Activated CD8-positive, alpha-beta T cell treated with anti-CD3 and anti-CD28 coated beads, Interleukin-2, amount 10 ng/mL, durations not matched to agents 7 days and 5 days (primary cell): ENCODE measurements around the gene WSCD2. TPM values are rescaled to one million over a fixed set of nuclear protein-coding genes. Genes with fewer than 3 reads are reported as not detected.

ENCODE experiments used
- ATAC-seq: fragments of 150-1000 bp; cut with Tn5 transposase; one replicate; pipeline ENCODE4 v1.10.0; 2021; ENCODE audit warnings: moderate library complexity
- CTCF ChIA-PET: fragments of 350-600 bp; sonication (Branson Sonifier 250); formaldehyde crosslinking; loops from one replicate; lab custom pipeline; 2021; ENCODE audit warnings: antibody characterized with exemption; lab: Charles Lee
- POLR2A ChIA-PET: fragments of 350-600 bp; sonication (Branson Sonifier 250); formaldehyde crosslinking; loops from one replicate; lab custom pipeline; 2021; ENCODE audit warnings: antibody characterized with exemption; lab: Charles Lee
- DNase-seq: peaks from one replicate; pipeline ENCODE4 v3.0.0-alpha.2; 2020
- H3K27ac Mint-ChIP-seq: one replicate; pipeline ENCODE4 v1.8.0; 2021; ENCODE audit warnings: mild to moderate bottlenecking, mixed read lengths
- H3K27me3 Mint-ChIP-seq: one replicate; pipeline ENCODE4 v1.8.0; 2021; ENCODE audit warnings: low read depth, mixed read lengths
- H3K36me3 Mint-ChIP-seq: one replicate; pipeline ENCODE4 v1.8.0; 2021; ENCODE audit warnings: low read depth, mixed read lengths
- H3K4me1 Mint-ChIP-seq: one replicate; pipeline ENCODE4 v1.8.0; 2021; ENCODE audit warnings: low read depth, mixed read lengths
- H3K4me3 Mint-ChIP-seq: one replicate; pipeline ENCODE4 v1.8.0; 2021; ENCODE audit warnings: mild to moderate bottlenecking, mixed read lengths
- H3K9me3 Mint-ChIP-seq: one replicate; pipeline ENCODE4 v1.8.0; 2022; ENCODE audit warnings: mixed read lengths; ENCODE audit not compliant: insufficient read depth
- total RNA-seq, 2 experiments: library from RNA; stranded (reverse); gene quantifications; one replicate each; pipeline ENCODE4 v1.2.3, GENCODE V29; 2021

The WSCD2 gene
- total RNA-seq, 2 experiments from 2014 or later = not detected

GRCh38 chr12:108241986-108242703 is 113.1 kb downstream of the WSCD2 start:
- H3K27ac Mint-ChIP-seq = no peak overlapping the region
- H3K9me3 Mint-ChIP-seq = no peaks in the 10 kb centered on the region
- DNase-seq (no peak), ATAC-seq (no peak)
- H3K36me3 Mint-ChIP-seq = no peaks in the 10 kb centered on the region
- peaks cover 4% of the 10 kb centered on the region for H3K27me3 Mint-ChIP-seq
- ChIA-PET CTCF (no interaction called here), POLR2A (no interaction called here)
- H3K4me1 Mint-ChIP-seq = peaks cover 2% of the 10 kb centered on the region
- H3K4me3 Mint-ChIP-seq = no peak overlapping the region

- no peak for ATAC-seq
- Mint-ChIP-seq H3K27ac (no peak overlapping the region), H3K36me3 (no peaks in the 10 kb centered on the region), H3K9me3 (no peaks in the 10 kb centered on the region), H3K4me1 (no peaks in the 10 kb centered on the region), H3K4me3 (no peak overlapping the region), H3K27me3 (peaks cover 5% of the 10 kb centered on the region)
- ChIA-PET CTCF (interaction anchor here (1.3 kb wide), 1 partner anchor 335 kb away, joined by 3 read pairs; no protein-coding TSS in a partner anchor), POLR2A (no interaction called here)
- no peak for DNase-seq
These were observed 118.0 kb downstream of the WSCD2 start for GRCh38 chr12:108247130-108247529.

- DNase-seq (no peak), ATAC-seq (no peak)
- Mint-ChIP-seq H3K36me3 (no peaks in the 10 kb centered on the region), H3K27ac (no peak overlapping the region), H3K4me3 (no peak overlapping the region), H3K27me3 (peaks cover 5% of the 10 kb centered on the region), H3K4me1 (no peaks in the 10 kb centered on the region), H3K9me3 (no peaks in the 10 kb centered on the region)
- ChIA-PET POLR2A (no interaction called here), CTCF (interaction anchor here (1.3 kb wide), 1 partner anchor 336 kb away, joined by 3 read pairs; no protein-coding TSS in a partner anchor)
These were observed 118.9 kb downstream of the WSCD2 start for GRCh38 chr12:108248011-108248410.

GRCh38 chr12:108252523-108252922 is 123.4 kb downstream of the WSCD2 start:
- Mint-ChIP-seq H3K27ac (no peak overlapping the region), H3K4me3 (no peak overlapping the region), H3K4me1 (peaks cover 5% of the 10 kb centered on the region), H3K36me3 (no peaks in the 10 kb centered on the region), H3K9me3 (no peaks in the 10 kb centered on the region), H3K27me3 (peaks cover 12% of the 10 kb centered on the region)
- ChIA-PET CTCF (no interaction called here), POLR2A (no interaction called here)
- DNase-seq (no peak), ATAC-seq (no peak)

GRCh38 chr12:108253540-108253939 is 124.5 kb downstream of the WSCD2 start:
- ChIA-PET CTCF (no interaction called here), POLR2A (no interaction called here)
- DNase-seq (no peak), ATAC-seq (no peak)
- H3K4me1 Mint-ChIP-seq = peaks cover 5% of the 10 kb centered on the region
- no peaks in the 10 kb centered on the region for H3K9me3 Mint-ChIP-seq
- no peaks in the 10 kb centered on the region for H3K36me3 Mint-ChIP-seq
- no peak overlapping the region for H3K27ac Mint-ChIP-seq
- H3K27me3 Mint-ChIP-seq = peaks cover 12% of the 10 kb centered on the region
- no peak overlapping the region for H3K4me3 Mint-ChIP-seq

- peaks cover 5% of the 10 kb centered on the region for H3K4me1 Mint-ChIP-seq
- ATAC-seq = no peak
- H3K4me3 Mint-ChIP-seq = no peak overlapping the region
- H3K27ac Mint-ChIP-seq = no peak overlapping the region
- peaks cover under 1% of the 10 kb centered on the region for H3K9me3 Mint-ChIP-seq
- H3K27me3 Mint-ChIP-seq = peaks cover 10% of the 10 kb centered on the region
- no peak for DNase-seq
- POLR2A ChIA-PET = no interaction called here
- no peaks in the 10 kb centered on the region for H3K36me3 Mint-ChIP-seq
- CTCF ChIA-PET = no interaction called here
These were observed 124.9 kb downstream of the WSCD2 start for GRCh38 chr12:108254030-108254429.

- Mint-ChIP-seq H3K27me3 (peaks cover 9% of the 10 kb centered on the region), H3K9me3 (peaks cover 7% of the 10 kb centered on the region), H3K4me3 (no peak overlapping the region), H3K4me1 (peaks cover 5% of the 10 kb centered on the region), H3K36me3 (no peaks in the 10 kb centered on the region), H3K27ac (no peak overlapping the region)
- DNase-seq (no peak), ATAC-seq (no peak)
- CTCF ChIA-PET = no interaction called here
- POLR2A ChIA-PET = no interaction called here
These were observed 125.6 kb downstream of the WSCD2 start for GRCh38 chr12:108254517-108255251.

GRCh38 chr12:108255252-108255602 is 126.1 kb downstream of the WSCD2 start:
- no peak for ATAC-seq
- Mint-ChIP-seq H3K36me3 (no peaks in the 10 kb centered on the region), H3K27ac (no peak overlapping the region), H3K27me3 (peaks cover 12% of the 10 kb centered on the region), H3K9me3 (peaks cover 12% of the 10 kb centered on the region), H3K4me3 (no peak overlapping the region), H3K4me1 (peaks cover 5% of the 10 kb centered on the region)
- CTCF ChIA-PET = no interaction called here
- no peak for DNase-seq
- POLR2A ChIA-PET = no interaction called here

- no peak for ATAC-seq
- Mint-ChIP-seq H3K4me1 (peaks cover 5% of the 10 kb centered on the region), H3K27ac (no peak overlapping the region), H3K27me3 (peaks cover 14% of the 10 kb centered on the region), H3K4me3 (no peak overlapping the region), H3K36me3 (peaks cover 1% of the 10 kb centered on the region), H3K9me3 (peaks cover 22% of the 10 kb centered on the region)
- ChIA-PET CTCF (interaction anchor here (1.4 kb wide), 1 partner anchor 8 kb away, joined by 5 read pairs; no protein-coding TSS in a partner anchor), POLR2A (no interaction called here)
- no peak for DNase-seq
These were observed 127.9 kb downstream of the WSCD2 start for GRCh38 chr12:108257004-108257403.

GRCh38 chr12:108257610-108258106 is 128.6 kb downstream of the WSCD2 start:
- DNase-seq (no peak), ATAC-seq (no peak)
- Mint-ChIP-seq H3K9me3 (peaks cover 22% of the 10 kb centered on the region), H3K27ac (no peak overlapping the region), H3K4me1 (peaks cover 5% of the 10 kb centered on the region), H3K27me3 (peaks cover 14% of the 10 kb centered on the region), H3K4me3 (no peak overlapping the region), H3K36me3 (peaks cover 1% of the 10 kb centered on the region)
- CTCF ChIA-PET = no interaction called here
- POLR2A ChIA-PET = no interaction called here

GRCh38 chr12:108260039-108260438 is 131.0 kb downstream of the WSCD2 start:
- no peak for DNase-seq
- ChIA-PET CTCF (no interaction called here), POLR2A (no interaction called here)
- Mint-ChIP-seq H3K9me3 (peaks cover 22% of the 10 kb centered on the region), H3K27me3 (peaks cover 18% of the 10 kb centered on the region), H3K36me3 (peaks cover 1% of the 10 kb centered on the region), H3K4me1 (no peaks in the 10 kb centered on the region), H3K27ac (no peak overlapping the region), H3K4me3 (no peak overlapping the region)
- no peak for ATAC-seq

GRCh38 chr12:108260969-108261368 is 131.9 kb downstream of the WSCD2 start:
- Mint-ChIP-seq H3K9me3 (peaks cover 22% of the 10 kb centered on the region), H3K27ac (no peak overlapping the region), H3K27me3 (peaks cover 18% of the 10 kb centered on the region), H3K36me3 (peaks cover 1% of the 10 kb centered on the region), H3K4me1 (no peaks in the 10 kb centered on the region), H3K4me3 (no peak overlapping the region)
- ATAC-seq (no peak), DNase-seq (no peak)
- ChIA-PET POLR2A (interaction anchor here (0.6 kb wide), 1 partner anchor 948 kb away, joined by 3 read pairs; no protein-coding TSS in a partner anchor), CTCF (no interaction called here)
